Measurements from ENCODE around the gene KATNBL1. TPM values are rescaled to one million over a fixed set of nuclear protein-coding genes. Genes with fewer than 3 reads are reported as not detected.

The KATNBL1 gene
- total and polyA plus RNA-seq, 2 donors from 2014 or later = 15.6 to 32.2 TPM

- DNase-seq (no peak), FAIRE-seq (no peak)
- intact Hi-C loops (cut with DNase I) = no loop called here
- no peak overlapping the region for H3K9ac ChIP-seq (ENCODE audit: low read length in 3 of 3)
- H3K36me3 ChIP-seq (ENCODE audit: control insufficient read depth in 2 of 3, insufficient read depth in 3 of 3, low read length in 3 of 3) = peaks cover 0 to 4% (median 2%) of the 10 kb centered on the region in 3 donors
- no peak for TF ChIP-seq CTCF (IDR thresholded peaks at IDR 0.05; ENCODE audit: borderline replicate concordance, extremely low read depth, insufficient read depth)
- H3K27me3 ChIP-seq (ENCODE audit: control insufficient read depth, insufficient read depth, low read length) = no peaks in the 10 kb centered on the region
- peaks cover 0 to 10% (median 2%) of the 10 kb centered on the region in 3 donors for H3K9me3 ChIP-seq (ENCODE audit: control insufficient read depth in 2 of 3, insufficient read depth in 1 of 3, low read length in 3 of 3)
- H3K4me3 ChIP-seq (ENCODE audit: low read length in 3 of 3) = no peak overlapping the region
- no peak overlapping the region for H3K27ac ChIP-seq (ENCODE audit: low read depth in 2 of 2, low read length in 2 of 2)
- H3K4me1 ChIP-seq (ENCODE audit: control insufficient read depth in 2 of 3, insufficient read depth in 2 of 3, low read depth in 1 of 3, low read length in 3 of 3) = no peaks in the 10 kb centered on the region
Measured at GRCh38 chr15:34161329-34161963, 48.5 kb downstream of the KATNBL1 start.

- peaks cover 0 to 10% (median 2%) of the 10 kb centered on the region in 3 donors for H3K9me3 ChIP-seq (ENCODE audit: control insufficient read depth in 2 of 3, insufficient read depth in 1 of 3, low read length in 3 of 3)
- peaks cover 0 to 4% (median 2%) of the 10 kb centered on the region in 3 donors for H3K36me3 ChIP-seq (ENCODE audit: control insufficient read depth in 2 of 3, insufficient read depth in 3 of 3, low read length in 3 of 3)
- no peak overlapping the region for H3K4me3 ChIP-seq (ENCODE audit: low read length in 3 of 3)
- H3K27ac ChIP-seq (ENCODE audit: low read depth in 2 of 2, low read length in 2 of 2) = no peak overlapping the region
- no peaks in the 10 kb centered on the region for H3K4me1 ChIP-seq (ENCODE audit: control insufficient read depth in 2 of 3, insufficient read depth in 2 of 3, low read depth in 1 of 3, low read length in 3 of 3)
- DNase-seq (no peak), FAIRE-seq (no peak)
- intact Hi-C loops (cut with DNase I) = no loop called here
- TF ChIP-seq CTCF (IDR thresholded peaks at IDR 0.05; ENCODE audit: borderline replicate concordance, extremely low read depth, insufficient read depth) = no peak
- H3K27me3 ChIP-seq (ENCODE audit: control insufficient read depth, insufficient read depth, low read length) = no peaks in the 10 kb centered on the region
- H3K9ac ChIP-seq (ENCODE audit: low read length in 3 of 3) = no peak overlapping the region
Measured at GRCh38 chr15:34160735-34161134, 49.2 kb downstream of the KATNBL1 start.

- no peak overlapping the region for H3K9ac ChIP-seq (ENCODE audit: low read length in 3 of 3)
- intact Hi-C loops (cut with DNase I) = no loop called here
- H3K4me3 ChIP-seq (ENCODE audit: low read length in 3 of 3) = no peak overlapping the region
- H3K27ac ChIP-seq (ENCODE audit: low read depth in 2 of 2, low read length in 2 of 2) = no peak overlapping the region
- DNase-seq (no peak), FAIRE-seq (no peak)
- H3K9me3 ChIP-seq (ENCODE audit: control insufficient read depth in 2 of 3, insufficient read depth in 1 of 3, low read length in 3 of 3) = peaks cover 0 to 17% (median 2%) of the 10 kb centered on the region in 3 donors
- H3K36me3 ChIP-seq (ENCODE audit: control insufficient read depth in 2 of 3, insufficient read depth in 3 of 3, low read length in 3 of 3) = peaks cover 0 to 9% (median 4%) of the 10 kb centered on the region in 3 donors
- no peaks in the 10 kb centered on the region for H3K27me3 ChIP-seq (ENCODE audit: control insufficient read depth, insufficient read depth, low read length)
- no peak for TF ChIP-seq CTCF (IDR thresholded peaks at IDR 0.05; ENCODE audit: borderline replicate concordance, extremely low read depth, insufficient read depth)
- no peaks in the 10 kb centered on the region for H3K4me1 ChIP-seq (ENCODE audit: control insufficient read depth in 2 of 3, insufficient read depth in 2 of 3, low read depth in 1 of 3, low read length in 3 of 3)
Measured at GRCh38 chr15:34158355-34158754, 51.5 kb downstream of the KATNBL1 start.
